Mucosa of gallbladder (tissue), 1 donor: Measurements from ENCODE around the gene ATXN1. TPM values are rescaled to one million over a fixed set of nuclear protein-coding genes. Genes with fewer than 3 reads are reported as not detected.
"Not testable (repeated sequence)": the region's sequence is repeated elsewhere in the genome, so short reads cannot be mapped to it uniquely, and the experiment has no call there.

Experiments used
- DNase-seq: peaks from one replicate; pipeline ENCODE4 v3.0.0-alpha.2; 2020; ENCODE audit warnings: low spot score
- total RNA-seq: library from RNA; stranded (reverse); gene quantifications from one replicate; pipeline ENCODE4 v1.2.1, GENCODE V29; 2021
- donor health status: DM: no; HTN: no; CAD: no.

Gene ATXN1
- total RNA-seq, 1 donor from 2014 or later, result 71.0 TPM

DNA sequence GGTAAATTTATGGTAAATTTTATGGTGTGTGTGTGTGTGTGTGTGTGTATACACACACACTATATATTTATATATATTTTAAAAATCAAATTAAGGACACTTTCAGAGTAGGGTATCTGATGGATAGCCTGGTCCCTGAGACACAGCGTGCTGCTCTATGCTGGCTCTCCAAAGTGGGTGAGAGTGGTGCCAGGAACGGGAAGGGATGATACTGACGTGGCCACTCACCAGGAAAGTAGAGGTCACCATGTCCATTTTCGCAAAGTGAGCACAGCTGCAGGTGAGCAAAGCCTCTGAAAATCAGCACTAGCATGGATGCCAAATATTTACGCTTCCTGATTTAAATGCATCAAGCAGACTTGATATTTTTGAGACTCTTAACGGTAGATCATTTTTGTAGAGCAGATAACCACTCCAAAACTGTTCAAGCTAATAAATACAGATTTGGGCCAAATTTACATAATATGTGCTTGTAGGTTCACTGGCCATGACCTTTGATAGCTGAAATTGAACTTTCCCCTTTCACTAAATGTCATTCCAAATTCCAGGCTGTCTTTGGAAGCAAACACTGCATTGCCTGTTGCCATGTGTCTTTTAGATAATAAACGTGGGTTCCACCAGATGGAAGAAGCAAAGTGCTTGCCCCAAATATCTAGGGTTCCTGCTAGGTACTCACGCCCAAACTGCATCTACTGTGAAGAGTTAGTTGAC, 116.6 kb downstream of the ATXN1 start:
- DNase-seq, result no peak

DNA sequence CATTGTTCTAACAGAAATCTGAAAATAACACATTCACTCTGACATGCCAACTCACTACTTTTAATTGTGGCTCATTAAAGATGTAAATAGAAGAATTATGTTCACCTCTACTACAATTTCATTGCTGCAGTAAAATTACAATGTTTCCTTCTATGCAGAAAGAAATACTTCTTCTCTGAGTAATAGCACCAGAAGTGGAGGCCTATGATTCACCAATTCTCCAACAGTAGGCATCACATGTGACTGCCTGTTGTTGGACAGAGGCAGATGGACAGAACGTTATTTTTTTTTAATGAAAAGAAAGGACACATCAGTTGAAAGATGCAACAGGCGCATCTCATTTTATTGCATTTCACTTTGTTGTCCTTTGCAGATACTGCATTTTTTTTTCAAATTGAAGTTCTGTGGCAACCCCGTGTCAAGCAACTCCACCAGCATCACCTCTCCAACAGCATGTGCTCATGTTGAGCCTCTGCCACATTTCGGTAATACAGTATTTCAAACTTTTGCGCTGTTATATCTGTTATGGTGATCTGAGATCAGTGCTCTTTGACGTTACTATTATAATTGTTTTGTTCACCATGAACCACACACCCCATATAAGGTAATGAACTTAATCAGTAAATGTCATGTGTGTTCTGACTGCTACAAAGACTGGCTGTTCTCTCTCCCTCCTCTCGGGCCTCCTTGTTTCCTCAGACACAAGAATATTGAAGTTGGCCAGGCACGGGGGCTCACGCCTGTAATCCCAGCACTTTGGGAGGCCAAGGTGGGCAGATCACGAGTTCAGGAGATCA, 121.4 kb downstream of the ATXN1 start:
- DNase-seq, result no peak

DNA sequence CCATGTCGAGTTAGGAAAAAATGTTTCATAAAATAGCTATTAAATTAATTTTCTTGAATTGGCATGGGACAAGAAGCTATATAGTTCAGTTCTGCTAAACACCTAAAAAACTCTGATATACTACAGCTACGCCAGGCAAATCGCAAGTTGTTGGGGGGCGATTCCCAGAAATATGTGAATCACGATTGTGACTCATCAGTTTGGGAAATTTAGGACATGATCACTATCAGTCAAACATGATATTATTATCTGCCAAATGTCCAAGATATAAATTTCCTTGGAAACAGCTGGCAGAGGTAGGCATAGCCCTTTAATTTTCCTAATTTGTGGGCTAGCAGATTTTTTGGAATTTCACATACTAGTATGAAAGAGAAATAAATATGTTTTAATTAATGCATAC, 123.6 kb downstream of the ATXN1 start:
- no peak for DNase-seq

DNA sequence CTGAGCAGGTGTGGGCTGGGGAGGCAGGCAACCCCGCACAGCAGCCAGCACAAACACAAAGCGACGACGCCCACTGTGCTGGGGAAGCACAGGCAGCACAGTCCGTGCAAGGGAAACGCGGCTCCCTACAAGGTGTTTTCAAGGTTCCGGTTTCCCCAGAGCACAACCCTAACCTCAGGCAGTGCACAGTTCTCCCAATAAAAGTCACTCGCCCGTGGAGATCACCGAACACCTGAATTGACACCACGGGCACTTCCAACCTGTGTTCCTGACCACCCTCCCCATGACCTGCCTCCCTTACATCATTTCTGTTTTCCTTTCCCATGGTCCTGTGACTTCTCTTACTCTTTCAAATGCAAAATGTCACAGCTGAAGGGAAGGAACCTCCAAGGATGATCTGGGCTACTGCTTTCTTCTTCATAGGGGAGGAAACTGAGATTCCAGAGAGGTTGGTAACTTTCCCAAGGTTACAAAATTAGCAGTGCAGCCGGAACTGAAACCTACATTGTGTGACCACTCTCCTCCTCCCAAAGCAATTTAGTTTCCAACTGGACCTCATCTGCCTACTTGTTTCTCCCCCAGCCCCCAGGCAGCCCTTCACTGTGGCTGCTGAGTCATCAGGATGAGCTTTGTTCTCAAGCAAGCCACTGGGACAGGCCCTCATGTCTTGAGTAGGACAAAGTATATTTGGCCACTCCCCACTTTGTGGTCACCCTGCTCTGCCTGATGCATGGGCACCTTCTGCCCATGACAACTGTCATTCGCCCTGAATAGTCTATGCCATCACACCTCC, 125.3 kb downstream of the ATXN1 start:
- DNase-seq, result no peak

DNA sequence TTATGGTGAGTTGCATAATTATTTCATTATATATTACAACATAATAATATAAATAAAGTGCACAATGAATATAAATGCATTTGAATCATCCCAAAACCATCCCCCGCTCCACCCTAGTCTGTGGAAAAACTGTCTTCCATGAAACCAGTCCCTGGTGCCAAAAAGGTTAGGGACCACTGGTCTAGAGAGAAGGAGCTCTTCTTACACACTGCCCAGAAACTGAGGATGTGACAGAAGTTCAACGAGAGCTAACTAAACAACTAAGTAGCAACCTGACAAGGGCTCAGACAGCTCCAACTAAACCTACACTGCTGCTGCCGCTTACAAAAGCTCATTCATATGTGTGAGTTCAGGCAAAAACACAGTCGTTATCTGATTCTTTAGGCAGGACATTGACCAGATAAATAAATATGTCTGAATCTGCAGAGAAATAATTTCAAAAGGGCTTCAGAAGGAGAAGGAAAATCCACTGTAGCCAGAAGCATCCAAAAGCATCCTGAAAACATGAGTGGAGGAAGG, 125.9 kb downstream of the ATXN1 start:
- DNase-seq, result no peak

DNA sequence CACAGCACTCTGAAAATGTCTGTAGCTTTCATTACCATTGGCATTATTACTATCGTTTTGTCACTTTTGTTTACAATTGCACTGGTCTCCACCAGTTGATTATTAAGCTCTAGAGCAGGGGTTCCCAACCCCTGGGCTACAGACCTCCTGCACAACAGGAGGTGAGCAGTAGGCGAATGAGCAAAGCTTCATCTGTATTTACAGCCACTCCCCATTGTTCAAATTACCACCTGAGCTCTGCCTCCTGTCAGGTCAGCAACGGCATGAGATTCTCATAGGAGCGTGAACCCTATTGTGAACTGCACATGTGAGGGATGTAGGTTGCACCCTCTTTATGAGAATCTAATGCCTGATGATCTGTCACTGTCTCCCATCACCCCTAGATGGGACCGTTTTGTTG, 126.4 kb downstream of the ATXN1 start:
- DNase-seq, result no peak

DNA sequence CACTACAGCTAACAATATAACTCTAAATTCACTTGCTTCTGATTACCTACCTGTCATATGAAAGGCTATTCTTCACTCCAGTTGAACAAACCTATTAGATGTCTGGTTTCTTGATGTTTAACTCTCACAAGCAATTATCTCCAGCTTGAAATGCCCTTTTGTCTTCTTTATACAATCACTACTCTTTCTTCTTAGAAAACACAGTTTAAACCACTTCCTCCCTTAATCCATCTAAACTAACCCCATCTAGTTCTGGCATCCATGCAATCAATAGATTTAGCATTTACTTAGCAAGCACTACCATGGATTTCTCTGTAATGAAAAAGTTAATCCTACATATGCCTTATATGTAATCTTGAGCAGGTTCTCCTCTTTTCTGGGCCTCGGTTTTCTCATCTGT, 127.3 kb downstream of the ATXN1 start:
- DNase-seq, result no peak

DNA sequence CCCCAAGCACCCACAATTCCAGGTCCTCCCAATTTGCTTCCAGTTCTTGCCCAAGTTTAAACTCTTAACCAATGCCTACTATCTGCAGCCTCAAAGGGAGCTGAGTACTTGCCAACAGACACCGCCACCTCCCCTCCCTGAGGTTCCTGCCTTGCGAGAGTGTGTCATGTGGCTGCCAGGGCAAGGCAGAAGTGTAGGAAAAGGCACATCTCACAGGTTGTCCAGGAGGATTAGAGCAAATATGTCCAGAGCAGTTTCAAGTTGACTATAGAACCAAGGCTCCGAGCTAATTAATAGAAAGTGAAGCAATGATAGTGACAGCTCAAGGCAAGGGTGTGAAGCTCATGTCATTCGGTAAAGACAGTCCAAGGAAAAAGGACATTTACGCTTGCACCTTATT, 127.8 kb downstream of the ATXN1 start:
- DNase-seq, result no peak

DNA sequence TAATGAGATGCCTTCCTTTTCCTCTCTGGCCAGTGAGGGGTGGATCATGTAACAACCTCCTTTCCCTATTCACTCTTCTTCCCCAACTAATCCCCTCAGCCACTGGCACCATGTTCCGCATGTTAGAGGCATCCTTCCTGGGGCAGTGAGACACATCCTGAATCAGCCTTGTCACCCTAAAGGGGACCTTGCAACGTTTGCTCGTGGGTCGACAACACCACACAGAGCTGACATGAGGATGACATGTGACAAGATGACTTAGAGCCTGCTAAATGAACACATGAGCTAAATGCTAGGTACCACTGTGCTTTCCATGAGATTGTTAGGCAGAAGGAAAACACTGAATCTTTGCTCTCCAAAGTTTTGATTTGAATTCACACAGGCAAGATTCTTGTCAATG, 129.2 kb downstream of the ATXN1 start:
- DNase-seq, result no peak

DNA sequence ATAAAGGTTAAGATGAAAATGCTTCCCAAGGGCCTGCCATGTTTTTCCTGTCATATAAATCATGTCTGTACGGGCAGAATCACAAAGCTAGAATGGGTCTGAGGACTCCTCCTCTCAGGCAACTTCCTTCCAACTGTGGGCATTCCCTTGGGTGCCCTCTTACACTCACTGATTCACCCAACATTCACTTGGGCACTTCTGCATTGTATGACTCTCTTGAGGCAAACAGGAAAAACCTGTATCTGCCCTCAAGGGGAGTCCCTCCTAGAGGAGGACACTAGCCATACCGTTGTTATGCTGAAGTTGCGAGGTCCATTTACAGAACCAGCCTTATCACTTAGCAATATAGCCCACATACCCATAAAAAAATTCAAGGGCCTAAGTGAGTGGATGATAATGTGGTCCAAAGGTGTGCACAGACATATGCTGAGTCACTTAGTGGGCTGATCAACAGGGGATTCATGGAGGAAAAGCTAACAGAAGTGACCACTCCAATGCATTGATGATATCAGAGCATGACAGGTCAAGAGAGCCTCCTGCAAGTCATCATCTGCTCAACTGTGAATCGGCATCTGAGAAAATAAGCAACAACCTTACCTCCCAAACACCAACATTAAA, 131.1 kb downstream of the ATXN1 start:
- DNase-seq, result no peak

DNA sequence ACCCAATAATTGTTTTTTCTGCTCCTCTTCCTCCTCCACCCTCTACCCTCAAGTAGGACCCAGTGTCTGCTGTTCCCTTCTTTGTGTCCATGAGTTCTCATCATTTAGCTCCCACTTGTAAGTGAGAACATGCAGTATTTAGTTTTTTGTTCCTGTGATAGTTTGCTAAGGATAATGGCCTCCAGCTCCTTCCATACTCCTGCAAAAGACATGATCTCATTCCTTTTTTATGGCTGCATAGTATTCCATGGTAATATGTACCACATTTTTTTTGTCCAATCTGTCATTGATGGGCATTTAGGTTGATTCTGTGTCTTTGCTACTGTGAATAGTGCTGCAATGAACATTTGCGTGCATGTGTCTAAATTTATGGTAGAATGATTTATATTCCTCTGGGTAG, 132.7 kb downstream of the ATXN1 start:
- DNase-seq, result not testable (repeated sequence)

DNA sequence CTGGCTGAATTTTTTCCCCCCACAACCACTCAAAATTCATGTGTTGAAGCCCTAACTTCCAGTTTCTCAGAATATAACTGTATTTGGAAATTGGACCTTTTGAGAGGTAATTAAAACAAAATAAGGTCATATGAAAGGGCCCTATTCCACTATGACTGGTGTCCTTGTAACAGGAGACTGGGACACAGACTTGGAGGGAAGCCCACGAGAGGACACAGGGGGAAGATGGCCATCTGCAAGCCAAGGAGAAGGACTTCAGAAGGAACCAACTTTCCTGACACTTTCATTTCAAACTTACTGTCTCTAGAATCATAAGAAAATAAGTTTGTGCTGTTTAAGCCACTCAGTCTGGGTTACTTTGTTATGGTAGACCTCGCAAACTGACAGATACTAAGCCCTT, 134.6 kb downstream of the ATXN1 start:
- no peak for DNase-seq

DNA sequence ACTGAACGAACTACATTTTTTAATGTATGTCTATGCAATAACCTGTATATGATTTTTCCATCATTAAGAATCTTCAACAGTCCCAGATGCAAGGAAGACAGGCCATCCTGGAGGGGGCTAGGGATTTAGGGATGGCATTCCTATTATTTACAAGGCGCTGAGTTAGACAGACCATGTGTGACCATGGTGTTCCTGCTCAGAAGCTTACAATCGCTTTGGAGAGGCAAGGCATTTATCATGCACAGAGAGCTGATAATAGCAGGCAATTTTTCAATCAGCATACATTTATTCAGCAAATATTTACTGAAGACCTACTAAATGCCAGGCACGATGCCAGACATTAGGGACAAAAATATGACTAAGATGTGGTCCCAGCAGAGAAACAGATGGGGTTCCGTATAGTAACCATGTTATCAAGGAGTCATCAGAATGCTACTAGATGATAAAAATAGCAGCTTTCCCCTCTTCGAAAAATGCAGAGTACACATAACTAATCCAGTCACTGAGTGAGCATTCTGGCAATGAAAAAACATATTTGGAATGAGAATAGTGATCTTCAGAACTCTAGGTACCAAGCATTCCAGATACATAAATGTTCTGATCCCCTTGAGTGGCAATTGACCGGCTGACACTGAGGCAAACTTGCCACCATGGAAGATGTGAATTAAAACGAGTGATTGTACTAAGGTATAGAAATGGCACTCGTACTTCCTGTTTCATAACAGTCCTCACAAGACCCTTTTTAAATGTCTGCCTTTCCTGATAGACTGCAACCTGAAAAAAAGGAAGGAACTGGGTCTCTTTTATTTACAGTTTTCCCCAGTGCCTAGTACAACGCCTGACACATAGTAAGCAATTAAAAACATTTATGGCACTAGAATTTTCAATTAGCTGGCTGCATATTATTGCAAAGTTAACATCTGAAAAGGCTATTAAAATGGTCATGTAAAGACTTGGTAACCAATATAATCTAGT, 135.7 kb downstream of the ATXN1 start:
- DNase-seq, result no peak

DNA sequence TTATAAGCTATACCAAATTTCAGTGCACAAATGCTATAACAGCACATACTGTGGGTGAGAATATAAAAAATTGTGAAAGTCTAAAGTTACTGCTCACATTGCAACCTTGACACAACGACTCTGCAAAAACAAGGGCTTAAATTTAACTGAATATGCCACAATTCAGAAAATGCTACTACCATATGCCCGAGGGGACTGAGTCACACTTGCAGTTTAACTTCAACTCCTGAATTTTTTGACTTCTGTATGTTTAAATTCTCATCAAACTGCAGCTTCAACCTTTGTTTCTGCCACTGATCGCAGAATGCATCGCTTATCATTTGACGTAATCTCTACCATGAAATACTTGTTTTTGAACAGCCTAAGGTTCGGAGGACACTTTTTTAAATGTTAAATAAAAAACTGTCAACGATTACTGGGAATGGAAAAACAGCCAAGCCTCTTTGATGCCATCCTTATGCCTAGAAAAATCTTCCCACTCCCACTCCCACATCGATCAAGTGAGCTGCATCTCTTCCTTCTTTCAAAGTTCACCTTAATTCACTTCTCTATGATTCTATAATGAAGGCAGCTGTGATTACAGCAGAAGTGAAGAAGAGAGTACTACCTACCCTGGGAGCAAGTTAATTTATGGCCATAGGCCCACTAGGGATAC, 136.5 kb downstream of the ATXN1 start:
- no peak for DNase-seq

DNA sequence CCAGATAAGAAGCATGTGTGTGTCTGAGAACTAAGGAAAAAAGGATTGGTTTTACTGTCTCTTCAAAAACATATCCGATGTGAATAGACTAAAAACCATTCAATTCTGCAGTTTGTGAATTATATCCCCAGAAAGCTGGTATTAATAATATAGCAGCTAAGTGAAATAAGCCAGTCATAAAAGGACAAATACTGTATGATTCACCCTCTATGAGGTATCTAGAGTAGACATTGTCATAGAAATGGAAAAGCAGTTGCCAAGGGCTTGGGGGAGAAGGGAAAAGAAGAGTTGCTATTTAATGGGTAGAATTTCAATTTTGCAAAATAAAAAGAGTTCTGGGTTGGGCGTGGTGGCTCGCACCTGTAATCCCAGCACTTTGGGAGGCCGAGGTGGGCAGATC, 137.5 kb downstream of the ATXN1 start:
- DNase-seq, result no peak

DNA sequence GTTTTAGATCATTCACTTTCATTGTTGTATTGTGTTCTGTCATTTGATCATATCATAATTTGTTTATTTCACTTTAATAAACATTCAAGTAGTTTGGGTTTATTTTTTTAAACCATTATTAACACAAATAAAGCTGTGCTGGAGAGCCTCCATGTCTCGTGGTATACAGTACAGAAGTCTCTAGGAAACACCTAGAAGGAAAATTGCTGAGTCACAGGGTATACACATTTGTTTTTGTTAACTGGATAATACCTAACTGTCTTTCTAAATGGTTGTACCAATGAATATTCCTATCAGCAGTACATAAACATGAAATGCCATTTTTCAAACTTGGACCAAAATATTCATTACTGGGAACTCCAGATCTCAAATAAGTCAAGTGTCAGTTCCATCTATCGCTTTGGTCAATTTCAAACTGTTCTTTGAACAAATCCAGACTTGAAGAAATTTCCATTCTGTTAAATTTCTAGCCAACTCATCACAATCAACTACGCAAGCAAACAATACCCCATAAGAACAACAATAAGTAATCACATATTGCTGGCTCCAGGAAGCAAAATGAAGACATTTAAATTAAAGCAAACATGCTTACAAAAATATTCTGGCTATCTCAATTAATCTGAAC, 138.1 kb downstream of the ATXN1 start:
- DNase-seq, result no peak

DNA sequence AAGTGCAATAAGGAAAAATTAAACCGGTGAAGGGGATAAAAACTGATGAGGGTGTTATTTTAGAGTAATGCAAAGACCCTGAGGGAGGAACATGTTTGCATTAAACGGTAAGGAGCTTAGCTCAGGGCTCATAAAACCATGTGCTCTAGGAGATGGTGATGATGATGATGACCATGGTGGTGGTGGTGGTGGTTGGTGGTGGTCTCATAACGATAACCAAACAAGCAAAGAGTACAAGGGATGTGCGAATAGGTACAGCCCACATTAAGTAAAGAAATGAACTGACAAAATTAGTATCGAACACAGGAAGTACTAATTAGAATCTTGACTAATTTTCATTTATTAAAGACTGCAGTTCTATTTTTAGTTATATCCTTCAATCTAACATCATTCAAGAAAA, 139.1 kb downstream of the ATXN1 start:
- DNase-seq, result no peak

DNA sequence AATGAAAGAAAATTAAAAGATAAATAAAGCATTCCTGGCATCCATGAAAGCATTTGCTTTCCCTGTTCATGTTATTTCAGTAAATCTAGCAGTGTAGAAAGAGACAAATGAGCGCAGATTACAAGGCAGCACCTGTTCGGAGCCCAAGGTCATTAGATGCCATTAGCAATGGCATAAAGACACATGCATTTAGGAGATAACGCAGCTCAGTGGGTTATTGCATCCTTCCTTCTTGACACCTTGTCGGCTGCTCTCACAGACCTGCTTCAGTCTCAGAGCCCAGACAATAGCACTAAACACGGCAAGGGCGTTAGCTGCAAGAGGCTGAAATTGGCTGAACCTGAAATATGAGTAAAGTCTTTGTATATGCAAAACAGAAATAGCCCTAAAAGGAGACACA, 140.3 kb downstream of the ATXN1 start:
- DNase-seq, result no peak

DNA sequence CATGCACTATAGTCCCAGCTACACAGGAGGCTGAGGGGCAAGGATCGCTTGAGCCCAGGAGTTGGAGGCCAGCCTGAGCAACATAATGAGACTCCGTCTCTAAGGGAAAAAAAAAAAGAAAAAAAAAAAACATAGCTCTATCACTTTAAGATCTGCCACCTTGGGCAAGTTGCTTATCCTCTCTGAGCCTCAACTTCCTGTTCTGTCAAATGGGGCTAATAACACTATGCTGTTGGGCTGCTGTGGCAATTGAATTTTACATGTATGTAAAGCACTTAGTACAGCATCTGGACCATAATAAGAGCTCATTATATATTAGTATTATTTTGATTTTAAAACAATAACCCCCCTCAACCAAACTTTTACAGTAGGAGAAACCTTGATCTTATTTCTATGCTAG, 141.5 kb downstream of the ATXN1 start:
- no peak for DNase-seq

DNA sequence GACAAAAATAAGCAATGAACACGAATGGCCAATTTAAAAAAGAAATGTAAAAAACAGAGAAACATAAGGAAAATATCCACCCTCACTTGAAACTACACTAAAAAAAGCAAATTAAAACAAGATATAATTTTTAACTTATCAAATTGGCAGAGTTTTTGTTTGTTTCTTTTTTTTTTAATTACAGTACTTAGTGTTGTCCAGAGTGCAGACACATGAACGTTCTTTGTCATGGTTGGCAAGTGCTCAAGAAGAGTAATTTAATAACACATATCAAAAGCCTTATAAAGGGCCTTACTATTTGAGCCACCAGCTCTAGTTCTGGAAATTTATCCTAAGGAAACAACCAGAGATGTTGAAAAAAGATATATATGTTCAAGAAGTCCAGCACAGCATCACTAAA, 142.3 kb downstream of the ATXN1 start:
- no peak for DNase-seq
